EL (cell line): ENCODE data around the gene OR7A5.
"Not testable (repeated sequence)": the region's sequence is repeated elsewhere in the genome, so short reads cannot be mapped to it uniquely, and the experiment has no call there.

Experiments used
- DNase-seq: peaks from one replicate; pipeline ENCODE4 v3.0.0-alpha.2; 2016

OR7A5 gene

GRCh38 chr19:14835011-14835410 lies at the start of gene OR7A5, which contains the start of gene OR7C1:
OR7A5 (minus strand) TSS chr19:14835185; CDS start chr19:14828241, 6,944 bp downstream.
OR7C1 (minus strand) TSS chr19:14835185; CDS start chr19:14800136, 35,049 bp downstream.
- no peak for DNase-seq

- DNase-seq = peak; percentile 6
These were observed 36.7 kb upstream of the OR7A5 start for GRCh38 chr19:14871619-14872230.

DNA sequence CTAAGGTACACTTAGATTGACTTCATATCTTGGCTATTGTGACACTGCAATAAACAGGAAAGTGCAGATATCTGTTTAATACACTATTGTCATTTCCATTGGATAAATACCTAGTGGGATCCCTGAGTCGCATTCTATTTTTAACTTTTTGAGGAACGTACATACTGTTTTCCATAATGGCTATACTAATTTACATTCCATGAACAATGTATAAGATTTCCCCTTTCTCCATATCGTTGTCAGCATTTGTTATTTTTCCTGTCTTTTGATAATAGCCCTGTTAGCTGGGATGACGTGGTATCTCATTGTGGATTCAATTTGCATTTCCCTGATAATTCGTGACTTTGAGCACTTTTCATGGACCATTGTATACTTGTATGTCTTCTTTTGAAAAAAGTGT lies 33.5 kb upstream of the OR7A5 start:
- no peak for DNase-seq

GRCh38 chr19:14848822-14849221 lies 13.8 kb upstream of the OR7A5 start, which contains the start of gene OR7A10:
OR7A10 (minus strand) TSS chr19:14848922; CDS start chr19:14841877, 7,045 bp downstream.
- no peak for DNase-seq

DNA sequence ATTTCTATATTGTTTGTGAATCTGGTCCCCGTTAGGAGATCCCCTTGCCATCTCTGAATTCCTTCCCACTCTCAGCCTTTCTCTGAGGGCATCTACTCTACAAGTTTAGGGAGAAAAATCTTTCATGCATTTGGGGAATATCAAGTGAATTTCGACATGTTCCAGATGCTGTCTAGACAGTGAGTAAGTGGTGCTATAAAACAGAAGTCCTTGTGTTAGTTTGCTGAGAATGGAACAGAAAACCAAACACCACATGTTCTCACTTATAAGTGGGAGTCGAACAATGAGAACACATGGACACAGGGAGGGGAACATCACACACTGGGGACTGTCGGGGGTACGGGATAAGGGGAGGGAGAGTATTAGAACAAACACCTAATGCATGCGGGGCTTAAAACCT lies 8.6 kb upstream of the OR7A5 start:
- no peak for DNase-seq

DNA sequence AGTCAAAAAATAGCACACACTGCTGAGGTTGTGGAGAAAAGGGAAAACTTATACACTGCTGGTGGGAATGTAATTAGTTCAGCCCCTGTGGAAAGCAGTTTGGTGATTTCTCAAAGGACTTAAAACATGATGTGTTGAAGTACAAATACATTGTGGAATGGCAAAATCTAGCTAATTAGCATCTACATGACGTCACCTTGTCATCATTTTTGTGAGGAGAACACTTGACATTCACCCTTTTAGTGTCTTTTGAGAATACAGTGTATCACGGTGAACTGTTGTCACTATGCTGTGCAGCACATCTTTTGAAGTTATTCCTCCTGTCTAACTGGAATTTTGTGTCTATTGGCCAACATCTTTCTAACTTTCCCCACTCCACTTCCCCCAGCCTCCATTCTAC lies 8.2 kb upstream of the OR7A5 start:
- DNase-seq = no peak

GRCh38 chr19:14840206-14840605 lies 5.2 kb upstream of the OR7A5 start:
- no peak for DNase-seq

DNA sequence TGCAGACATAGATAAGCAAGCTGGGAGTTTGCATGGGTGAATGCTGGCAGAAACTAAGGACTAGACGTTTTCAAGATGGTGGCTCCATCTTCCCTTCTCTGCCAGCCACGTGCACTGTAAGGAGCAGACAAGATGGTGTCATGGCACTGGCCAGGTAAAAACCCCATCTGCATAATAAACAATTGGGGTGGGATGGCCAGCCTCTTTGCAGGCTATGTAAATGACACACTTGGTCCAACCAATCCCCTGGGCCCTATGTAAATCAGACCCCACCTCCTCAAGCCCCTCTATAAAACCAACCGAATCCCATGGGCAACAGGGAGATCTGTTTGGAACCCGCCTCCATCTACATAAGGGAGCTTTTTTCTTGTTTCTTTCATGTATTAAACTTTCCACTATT lies 2.4 kb upstream of the OR7A5 start:
- no peak for DNase-seq

- DNase-seq = no peak
These were observed 4.3 kb downstream of the OR7A5 start for GRCh38 chr19:14830702-14831101.

- DNase-seq = no peak
These were observed 9.0 kb downstream of the OR7A5 start for GRCh38 chr19:14826006-14826405.

GRCh38 chr19:14821937-14822336 lies 13.0 kb downstream of the OR7A5 start:
- no peak for DNase-seq

DNA sequence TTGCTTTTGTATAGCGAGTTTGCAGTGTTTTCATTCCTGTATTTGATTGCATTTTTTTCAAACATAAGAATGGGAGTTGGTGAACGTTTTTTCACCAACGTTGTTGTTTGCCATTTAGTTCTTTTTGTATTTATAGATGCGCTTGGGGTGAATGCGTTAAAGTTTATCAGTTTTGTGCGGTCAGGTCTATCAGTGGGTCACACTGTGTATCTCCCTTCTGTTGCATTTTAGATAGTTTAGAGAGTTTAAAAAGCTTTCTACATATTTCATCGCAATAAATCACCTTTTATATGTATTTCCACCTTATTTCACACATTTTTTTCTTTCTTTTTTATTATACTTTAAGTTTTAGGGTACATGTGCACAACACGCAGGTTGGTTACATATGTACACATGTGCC lies 16.4 kb downstream of the OR7A5 start:
- DNase-seq = no peak

DNA sequence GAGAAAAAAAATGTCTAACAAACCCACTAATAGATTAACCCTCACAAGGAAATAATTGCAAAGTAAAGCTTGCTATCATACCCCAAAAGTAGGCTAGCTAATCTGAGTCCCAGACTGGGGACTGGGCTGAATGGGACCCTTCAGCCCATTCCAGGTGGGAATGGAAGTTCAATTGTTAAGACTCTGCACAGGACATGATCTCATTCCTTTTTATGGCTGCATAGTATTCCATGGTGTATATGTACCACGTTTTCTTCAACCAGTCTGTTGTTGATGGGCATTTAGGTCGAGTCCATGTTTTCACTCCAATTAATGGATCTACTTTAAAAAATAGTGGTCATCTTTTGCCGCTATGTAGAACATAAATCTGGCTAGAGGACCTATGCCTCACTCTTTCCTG lies 17.9 kb downstream of the OR7A5 start:
- DNase-seq = no peak

DNA sequence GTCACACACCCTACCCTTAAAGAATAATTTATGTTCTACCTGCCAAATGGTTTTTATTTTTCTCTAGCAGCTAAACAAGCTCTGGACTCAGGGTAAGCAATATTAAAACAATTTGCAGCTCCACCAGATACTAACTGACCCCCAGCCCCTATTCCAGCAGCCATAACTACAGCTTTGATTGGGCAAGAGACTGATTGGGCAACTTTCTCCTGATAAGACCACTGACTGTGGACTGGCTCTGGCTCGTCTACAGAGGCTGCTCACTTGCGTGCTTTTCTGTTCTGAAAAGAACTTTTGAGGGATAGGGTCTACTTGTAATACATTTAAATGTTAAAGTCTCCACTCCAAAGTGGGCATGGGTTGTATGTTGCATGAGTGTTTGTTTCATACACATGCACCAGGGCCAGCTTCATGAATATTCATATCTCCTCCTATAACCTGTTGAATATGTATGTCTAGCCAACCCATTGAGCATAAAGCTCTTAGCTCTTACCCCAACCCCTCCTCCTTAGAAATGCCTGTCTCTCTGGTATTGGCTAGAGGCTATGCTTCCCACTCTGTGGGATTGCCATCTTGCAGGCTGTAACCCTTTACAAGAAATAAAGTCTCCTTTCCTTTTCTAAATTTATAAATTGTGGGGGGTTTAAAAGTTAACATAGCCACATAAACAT lies 19.9 kb downstream of the OR7A5 start:
- no peak for DNase-seq

DNA sequence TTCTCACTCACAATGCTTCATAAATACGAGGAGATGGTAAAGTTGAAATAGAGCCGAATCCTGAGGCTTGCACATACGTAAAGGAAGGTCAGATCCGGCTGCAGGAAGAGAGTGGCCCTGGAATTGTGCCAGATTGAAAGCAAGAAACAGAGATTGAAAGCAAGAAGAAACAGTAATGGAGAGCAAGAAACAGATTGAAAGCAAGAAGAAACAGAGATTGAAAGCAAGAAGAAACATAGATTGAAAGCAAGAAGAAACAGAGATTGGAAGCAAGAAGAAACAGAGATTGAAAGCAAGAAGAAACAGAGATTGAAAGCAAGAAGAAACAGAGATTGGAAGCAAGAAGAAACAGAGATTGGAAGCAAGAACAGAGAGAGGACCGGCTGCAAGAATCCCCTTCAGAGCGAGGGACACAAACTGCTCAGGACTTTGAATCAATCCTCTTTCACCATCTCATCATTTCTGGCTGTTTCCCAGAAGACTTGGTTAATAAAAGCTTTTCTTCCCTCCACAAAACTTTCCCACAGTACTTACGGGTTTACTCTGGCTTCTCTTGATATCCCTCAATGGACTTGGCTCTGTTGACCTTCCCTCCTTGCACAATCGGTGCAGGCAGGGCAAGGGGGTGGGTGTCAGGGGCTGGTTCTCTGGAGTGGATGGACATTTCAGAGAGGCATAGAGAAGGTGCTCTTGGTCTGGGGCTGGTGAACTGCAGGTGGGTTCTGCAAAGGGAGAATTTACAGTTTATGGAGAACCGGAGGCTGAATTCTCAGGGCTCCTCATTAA lies 25.5 kb downstream of the OR7A5 start:
- no peak for DNase-seq

GRCh38 chr19:14804765-14805164 lies 30.2 kb downstream of the OR7A5 start:
- no peak for DNase-seq

DNA sequence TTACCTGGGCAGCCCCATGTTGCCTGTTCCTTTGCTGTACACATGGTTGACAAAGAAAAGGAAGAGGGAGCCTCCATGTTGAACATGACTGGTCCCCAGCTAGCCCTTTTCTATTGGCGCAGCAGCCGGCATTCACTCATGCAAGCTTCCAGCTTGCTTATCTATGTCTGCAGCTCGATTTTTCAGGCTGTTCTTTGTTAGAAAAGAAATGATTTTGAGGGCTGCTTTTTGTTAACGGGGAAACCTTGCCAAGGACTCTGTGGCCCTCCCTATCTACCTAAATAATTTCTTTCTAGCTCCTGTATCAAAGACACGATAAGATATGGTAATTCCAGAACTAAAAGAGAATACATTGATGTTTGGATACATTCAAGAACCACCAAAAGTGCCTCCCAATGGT lies 36.2 kb downstream of the OR7A5 start:
- no peak for DNase-seq

GRCh38 chr19:14796021-14796420 lies 39.0 kb downstream of the OR7A5 start:
- no peak for DNase-seq

DNA sequence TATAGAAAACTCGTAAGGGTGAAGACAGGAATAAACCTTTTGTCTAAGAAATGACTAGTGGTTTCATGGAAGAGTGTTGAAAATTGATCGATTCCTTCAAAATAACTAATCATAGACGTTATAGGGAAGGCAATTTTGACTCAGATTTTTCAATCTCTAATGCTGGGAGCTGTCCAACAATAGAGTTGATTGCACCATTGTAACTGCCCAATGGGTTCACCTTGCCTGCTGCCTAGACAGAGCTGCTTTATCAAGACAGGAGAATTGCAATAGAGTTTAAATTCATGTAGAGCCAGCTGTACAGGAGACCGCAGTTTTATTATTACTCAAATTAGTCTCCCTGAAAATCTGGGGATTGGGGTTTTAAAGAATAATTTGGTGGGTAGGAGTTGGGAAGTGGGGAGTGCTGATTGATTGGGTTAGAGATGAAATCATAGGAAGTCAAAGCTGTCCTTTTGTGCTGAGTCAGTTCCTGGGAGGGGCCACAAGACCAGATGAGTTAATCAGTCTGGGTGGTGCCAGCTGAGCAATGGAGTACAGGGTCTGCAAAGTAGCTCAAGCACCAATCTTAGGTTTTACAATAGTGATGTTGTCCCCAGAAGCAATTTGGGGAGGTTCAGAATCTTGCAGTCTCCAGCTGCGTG lies 39.8 kb downstream of the OR7A5 start:
- peak; percentile 8 for DNase-seq

- DNase-seq = not testable (repeated sequence)
These were observed 42.7 kb downstream of the OR7A5 start for GRCh38 chr19:14792250-14792649.

GRCh38 chr19:14786421-14786851 lies 48.5 kb downstream of the OR7A5 start:
- DNase-seq = peak; percentile 19

DNA sequence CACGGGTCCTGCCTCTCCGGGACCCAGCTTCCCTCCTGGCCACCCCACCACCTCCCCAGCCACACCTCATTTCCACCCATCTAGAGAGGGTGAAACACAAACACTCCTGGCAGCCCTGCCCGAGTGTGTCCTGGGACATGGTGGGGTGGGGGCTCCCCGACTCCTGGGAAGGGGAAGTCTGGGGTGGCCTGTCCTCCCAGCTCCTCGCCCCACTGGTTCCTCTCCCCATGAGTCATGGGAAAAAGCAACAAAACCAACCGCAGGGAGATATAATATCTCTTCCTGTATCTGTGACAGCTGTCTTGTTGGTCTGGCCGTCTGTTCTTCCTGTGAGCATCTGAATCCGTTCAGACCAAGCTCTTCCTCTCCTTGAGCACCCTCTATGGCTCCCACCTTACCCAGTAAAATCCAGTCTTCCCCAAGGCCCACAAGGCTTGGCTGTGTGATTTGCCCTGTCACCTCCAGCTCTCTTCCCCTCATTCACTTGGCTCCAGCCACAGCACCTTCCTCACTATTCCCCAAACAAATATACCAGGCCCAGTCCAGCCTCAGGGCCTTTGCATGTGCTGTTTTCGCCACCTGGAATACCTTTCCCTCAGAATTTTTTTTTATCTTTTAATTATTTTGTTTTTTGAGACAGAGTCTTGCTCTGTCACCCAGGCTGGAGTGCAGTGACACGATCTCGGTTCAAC lies 49.7 kb downstream of the OR7A5 start:
- peak; percentile 80 for DNase-seq

DNA sequence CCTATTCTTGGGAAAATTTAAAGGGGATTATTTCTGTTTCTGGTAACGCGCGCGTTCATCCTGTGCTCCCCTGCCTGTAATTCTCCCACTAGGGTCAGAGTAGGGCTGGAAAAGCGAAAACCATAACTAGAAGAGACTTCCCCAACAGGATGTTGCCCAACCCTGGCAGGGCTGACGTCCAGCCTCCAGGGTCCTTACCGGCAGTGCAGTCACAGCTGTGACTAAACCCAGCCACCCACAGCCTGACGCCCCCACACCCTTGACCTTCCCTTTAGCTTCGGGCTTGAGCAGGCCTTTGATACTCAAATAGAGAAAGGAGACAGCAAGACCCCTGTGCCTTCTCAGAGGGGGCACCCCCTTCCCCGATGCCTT lies 50.3 kb downstream of the OR7A5 start:
- peak; percentile 74 for DNase-seq
